Cerebellar cortex (tissue), 1 donor: ENCODE results near the gene ZNF648.
"Not testable (repeated sequence)": the region's sequence is repeated elsewhere in the genome, so short reads cannot be mapped to it uniquely, and the experiment has no call there.

Experiments used
- DNase-seq: peaks from one replicate; pipeline ENCODE4 v3.0.0-alpha.2; 2015; ENCODE audit warnings: low spot score

The ZNF648 gene

GRCh38 chr1:182029379-182030331, 31.9 kb downstream of the ZNF648 start:
- peak; percentile 98 for DNase-seq

GRCh38 chr1:182029002-182029378, 32.5 kb downstream of the ZNF648 start:
- DNase-seq, result no peak

DNA sequence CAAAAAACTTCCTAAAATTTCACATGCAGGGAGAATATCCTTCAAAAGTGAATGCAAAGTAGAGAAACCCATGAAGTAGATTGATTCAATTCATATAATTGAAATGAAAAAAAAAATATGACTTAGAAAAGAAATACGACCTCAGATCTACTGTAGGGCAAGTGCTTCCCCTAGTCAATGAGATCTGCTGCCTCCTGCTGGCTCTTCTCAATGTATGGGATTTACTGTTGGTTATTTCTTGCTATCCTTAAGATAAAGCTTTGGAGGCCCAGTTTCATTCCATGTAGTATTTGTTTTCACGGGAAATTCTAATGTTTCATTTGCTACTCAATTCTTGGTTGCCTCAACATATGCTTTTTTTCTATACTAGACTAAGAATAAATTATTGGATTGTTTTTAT, 46.2 kb downstream of the ZNF648 start:
- DNase-seq, result peak; percentile 3

DNA sequence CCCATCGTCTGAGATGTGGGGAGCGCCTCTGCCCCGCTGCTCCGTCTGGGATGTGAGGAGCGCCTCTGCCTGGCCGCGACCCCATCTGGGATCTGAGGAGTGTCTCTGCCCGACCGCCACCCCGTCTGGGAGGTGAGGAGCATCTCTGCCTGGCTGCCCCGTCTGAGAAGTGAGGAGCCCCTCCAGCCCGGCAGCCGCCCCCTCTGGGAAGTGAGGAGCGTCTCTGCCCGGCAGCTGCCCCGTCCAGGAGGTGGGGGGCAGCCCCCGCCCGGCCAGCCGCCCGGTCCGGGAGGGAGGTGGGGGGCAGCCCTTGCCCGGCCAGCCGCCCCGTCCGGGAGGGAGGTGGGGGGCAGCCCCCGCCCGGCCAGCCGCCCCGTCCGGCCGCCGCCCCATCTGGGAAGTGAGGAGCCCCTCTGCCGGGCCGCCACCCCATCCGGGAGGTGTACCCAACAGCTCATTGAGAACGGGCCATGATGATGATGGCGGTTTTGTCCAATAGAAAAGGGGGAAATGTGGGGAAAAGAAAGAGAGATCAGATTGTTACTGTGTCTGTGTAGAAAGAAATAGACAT, 50.6 kb downstream of the ZNF648 start:
- not testable (repeated sequence) for DNase-seq

DNA sequence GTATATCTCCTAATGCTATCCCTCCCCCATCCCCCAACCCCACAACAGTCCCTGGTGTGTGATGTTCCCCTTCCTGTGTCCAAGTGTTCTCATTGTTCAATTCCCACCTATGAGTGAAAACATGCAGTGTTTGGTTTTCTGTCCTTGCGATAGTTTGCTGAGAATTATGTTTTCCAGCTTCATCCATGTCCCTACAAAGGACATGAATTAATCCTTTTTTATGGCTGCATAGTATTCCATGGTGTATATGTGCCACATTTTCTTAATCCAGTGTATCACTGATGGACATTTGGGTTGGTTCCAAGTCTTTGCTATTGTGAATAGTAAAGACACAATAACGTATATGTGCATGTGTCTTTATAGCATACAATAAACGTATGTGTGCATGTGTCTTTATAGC, 56.1 kb downstream of the ZNF648 start:
- not testable (repeated sequence) for DNase-seq

- no peak for DNase-seq
Measured at GRCh38 chr1:182004601-182005000, 56.9 kb downstream of the ZNF648 start.
